SK-N-SH (cell line): ENCODE measurements around the gene DNAJC4. TPM values are rescaled to one million over a fixed set of nuclear protein-coding genes. Genes with fewer than 3 reads are reported as not detected.

Source experiments
- CTCF ChIA-PET: fragments of 300-600, 350-600 bp; formaldehyde crosslinking; extraction: SDS; loops from one replicate; lab custom pipeline; 2021; lab: Yijun Ruan, JAX
- POLR2A ChIA-PET: fragments of 350-600 bp; sonication (Branson Sonifier 250); formaldehyde crosslinking; extraction: SDS; loops from one replicate; lab custom pipeline; 2020; ENCODE audit warnings: antibody characterized with exemption, inconsistent platforms; lab: Yijun Ruan, JAX
- DNase-seq: peaks from one replicate; pipeline ENCODE4 v3.0.0; 2012
- H2AFZ ChIP-seq: fragments of 200-600 bp; sonication (generic); 2 replicates; pipeline ENCODE4 v1.8.1; 2016; ENCODE audit warnings: antibody characterized with exemption, mild to moderate bottlenecking, low read depth
- H3F3A ChIP-seq: fragments of 200-600 bp; sonication (generic); replicated peaks from 2 replicates; pipeline ENCODE3; 2016; ENCODE audit warnings: antibody characterized with exemption, mild to moderate bottlenecking; ENCODE audit not compliant: insufficient read depth
- H3K27ac ChIP-seq, 2 experiments: fragments of 200-500 bp in 1 of 2; fragments of 200-600 bp in 1 of 2; sonication (Bioruptor generic) in 1 of 2; sonication (generic), shearing (Covaris generic) in 1 of 2; 2 replicates each; pipeline versions ENCODE4 v1.5.1 to v1.6.1; 2014 to 2016; ENCODE audit warnings: low read depth in 2 of 2, inconsistent platforms in 1 of 2, low read length in 1 of 2, mild to moderate bottlenecking in 1 of 2, mixed read lengths in 1 of 2
- H3K27me3 ChIP-seq: fragments of 200-600 bp; sonication (generic), shearing (Covaris generic); 2 replicates; pipeline ENCODE4 v1.6.1; 2016; ENCODE audit warnings: mixed run types; ENCODE audit not compliant: insufficient read depth
- H3K36me3 ChIP-seq, 2 experiments: fragments of 200-500 bp in 1 of 2; fragments of 200-600 bp in 1 of 2; sonication (Bioruptor generic) in 1 of 2; sonication (generic) in 1 of 2; replicated peaks in 1 of 2; 2 replicates each; pipeline versions ENCODE3 to v1.5.1; 2014 to 2016; ENCODE audit warnings: low read length in 1 of 2, mild to moderate bottlenecking in 1 of 2; ENCODE audit not compliant: insufficient read depth in 2 of 2, control insufficient read depth in 1 of 2
- H3K4me1 ChIP-seq, 2 experiments: fragments of 200-500 bp in 1 of 2; fragments of 200-600 bp in 1 of 2; sonication (Bioruptor generic) in 1 of 2; sonication (generic), shearing (Covaris generic) in 1 of 2; 2 replicates each; pipeline versions ENCODE4 v1.5.1 to v1.6.1; 2014 to 2016; ENCODE audit warnings: low read depth in 1 of 2, low read length in 1 of 2, mixed run types in 1 of 2; ENCODE audit not compliant: insufficient read depth in 2 of 2, control insufficient read depth in 1 of 2
- H3K4me2 ChIP-seq: fragments of 200-600 bp; sonication (generic), shearing (Covaris generic); 2 replicates; pipeline ENCODE4 v1.6.1; 2017; ENCODE audit warnings: mixed run types
- H3K4me3 ChIP-seq, 2 experiments: fragments of 200-500 bp in 1 of 2; fragments of 200-600 bp in 1 of 2; sonication (Bioruptor generic) in 1 of 2; sonication (generic), shearing (Covaris generic) in 1 of 2; 2 replicates each; pipeline versions ENCODE4 v1.5.1 to v1.8.1; 2014 to 2016; ENCODE audit warnings: low read depth in 2 of 2, inconsistent platforms in 1 of 2, low read length in 1 of 2, mild to moderate bottlenecking in 1 of 2, mixed read lengths in 1 of 2, moderate library complexity in 1 of 2
- H3K79me2 ChIP-seq: fragments of 200-600 bp; sonication (generic); 2 replicates; pipeline ENCODE4 v1.8.1; 2017; ENCODE audit warnings: mild to moderate bottlenecking; ENCODE audit not compliant: insufficient read depth
- H3K9ac ChIP-seq: fragments of 200-600 bp; sonication (generic); 2 replicates; pipeline ENCODE4 v1.6.1; 2017; ENCODE audit warnings: mixed run types
- H3K9me2 ChIP-seq: fragments of 200-600 bp; sonication (generic); 2 replicates; pipeline ENCODE4 v1.6.1; 2017; ENCODE audit warnings: mixed run types
- H3K9me3 ChIP-seq: fragments of 200-600 bp; sonication (generic); 2 replicates; pipeline ENCODE4 v1.6.1; 2017; ENCODE audit warnings: mixed run types, mild to moderate bottlenecking, moderate library complexity
- H4K20me1 ChIP-seq: fragments of 200-600 bp; sonication (generic); 2 replicates; pipeline ENCODE4 v1.6.1; 2017; ENCODE audit warnings: mild to moderate bottlenecking, mixed run types; ENCODE audit not compliant: insufficient read depth
- CTCF ChIP-seq: fragments of 200-600 bp; sonication (generic); IDR thresholded peaks from 2 replicates; pipeline ENCODE4 v1.6.1; 2017; ENCODE audit warnings: antibody characterized with exemption, mild to moderate bottlenecking, moderate library complexity
- ELF1 ChIP-seq: IDR thresholded peaks from 2 replicates; pipeline ENCODE4 v1.4.0; 2012
- EP300 ChIP-seq, 2 experiments: IDR thresholded peaks; 2 replicates each; pipeline versions ENCODE4 v1.4.0 to v1.6.1; 2012; ENCODE audit warnings: borderline replicate concordance in 1 of 2, low read depth in 1 of 2, low read length in 1 of 2
- EZH2phosphoT487 ChIP-seq: fragments of 200-600 bp; sonication (generic); IDR thresholded peaks from 2 replicates; pipeline ENCODE4 v1.6.1; 2017; ENCODE audit warnings: low read depth, mixed run types, mild to moderate bottlenecking, antibody characterized with exemption, moderate library complexity, borderline replicate concordance
- FOSL2 ChIP-seq: IDR thresholded peaks from 2 replicates; pipeline ENCODE4 v1.4.0; 2012; ENCODE audit warnings: low read depth, mild to moderate bottlenecking, moderate library complexity, borderline replicate concordance
- FOXM1 ChIP-seq: IDR thresholded peaks from 2 replicates; pipeline ENCODE4 v1.4.0; 2012; ENCODE audit warnings: low read depth, mild to moderate bottlenecking
- GATA2 ChIP-seq: sonication (generic); formaldehyde crosslinking; IDR thresholded peaks from 2 replicates; pipeline ENCODE4 v1.5.0; 2020; ENCODE audit warnings: mild to moderate bottlenecking, missing genetic modification reagents
- IRF3 ChIP-seq: fragments of 150-350 bp; IDR thresholded peaks from 2 replicates; pipeline ENCODE4 v1.6.1; 2016; ENCODE audit warnings: mild to moderate bottlenecking, low read depth, low read length
- JUND ChIP-seq: IDR thresholded peaks from 2 replicates; pipeline ENCODE4 v1.4.0; 2012
- MAX ChIP-seq: IDR thresholded peaks from 2 replicates; pipeline ENCODE4 v1.4.0; 2012; ENCODE audit warnings: low read depth
- MEF2A ChIP-seq: IDR thresholded peaks from 2 replicates; pipeline ENCODE4 v1.4.0; 2012; ENCODE audit warnings: low read depth, borderline replicate concordance
- MXI1 ChIP-seq: IDR thresholded peaks from 2 replicates; pipeline ENCODE4 v1.6.1; 2012; ENCODE audit warnings: mild to moderate bottlenecking, low read depth, low read length, improper control_type of control experiment
- POLR2AphosphoS5 ChIP-seq: IDR thresholded peaks from 2 replicates; pipeline ENCODE4 v1.6.1; 2012; ENCODE audit warnings: low read depth, low read length
- RAD21 ChIP-seq: IDR thresholded peaks from 2 replicates; pipeline ENCODE4 v1.6.1; 2012; ENCODE audit warnings: mild to moderate bottlenecking, low read length
- REST ChIP-seq: IDR thresholded peaks from 2 replicates; pipeline ENCODE4 v1.6.1; 2012; ENCODE audit warnings: mild to moderate bottlenecking, low read depth, low read length, moderate library complexity
- RFX5 ChIP-seq: IDR thresholded peaks from 2 replicates; pipeline ENCODE4 v1.6.1; 2012; ENCODE audit warnings: mild to moderate bottlenecking, improper control_type of control experiment, low read length
- RXRA ChIP-seq: IDR thresholded peaks from 2 replicates; pipeline ENCODE4 v1.4.0; 2012; ENCODE audit warnings: low read depth, mild to moderate bottlenecking, borderline replicate concordance
- SMC3 ChIP-seq: IDR thresholded peaks from 2 replicates; pipeline ENCODE4 v1.6.1; 2012; ENCODE audit warnings: low read depth, low read length, improper control_type of control experiment
- TEAD4 ChIP-seq: IDR thresholded peaks from 2 replicates; pipeline ENCODE4 v1.4.0; 2012; ENCODE audit warnings: mild to moderate bottlenecking, borderline replicate concordance; ENCODE audit not compliant: insufficient read depth
- WGBS: methylation state at CpG from one replicate; pipeline ENCODE4 v1.1.6; 2017; ENCODE audit warnings: low lambda C conversion rate; 5-methylcytosine and 5-hydroxymethylcytosine counted together
- polyA plus RNA-seq, 3 experiments: library from polyadenylated mRNA; depleted of rRNA; stranded (reverse); fragments of >200 nt; gene quantifications; 2 replicates each; pipeline ENCODE4 v1.2.3, GENCODE V29; 2012
- TF ChIP-seq, protein P1 (sequence below): fragments of 150-350 bp; IDR thresholded peaks from 2 replicates; pipeline ENCODE4 v1.6.1; 2017; ENCODE audit warnings: antibody characterized with exemption, low read length, low read depth, borderline replicate concordance
- TF ChIP-seq, protein P2 (sequence below): IDR thresholded peaks from 2 replicates; pipeline ENCODE4; 2012

The DNAJC4 gene
- polyA plus RNA-seq, 1 of the 3 experiments (the other 2 are of a cell fraction): 52.1 TPM

DNA sequence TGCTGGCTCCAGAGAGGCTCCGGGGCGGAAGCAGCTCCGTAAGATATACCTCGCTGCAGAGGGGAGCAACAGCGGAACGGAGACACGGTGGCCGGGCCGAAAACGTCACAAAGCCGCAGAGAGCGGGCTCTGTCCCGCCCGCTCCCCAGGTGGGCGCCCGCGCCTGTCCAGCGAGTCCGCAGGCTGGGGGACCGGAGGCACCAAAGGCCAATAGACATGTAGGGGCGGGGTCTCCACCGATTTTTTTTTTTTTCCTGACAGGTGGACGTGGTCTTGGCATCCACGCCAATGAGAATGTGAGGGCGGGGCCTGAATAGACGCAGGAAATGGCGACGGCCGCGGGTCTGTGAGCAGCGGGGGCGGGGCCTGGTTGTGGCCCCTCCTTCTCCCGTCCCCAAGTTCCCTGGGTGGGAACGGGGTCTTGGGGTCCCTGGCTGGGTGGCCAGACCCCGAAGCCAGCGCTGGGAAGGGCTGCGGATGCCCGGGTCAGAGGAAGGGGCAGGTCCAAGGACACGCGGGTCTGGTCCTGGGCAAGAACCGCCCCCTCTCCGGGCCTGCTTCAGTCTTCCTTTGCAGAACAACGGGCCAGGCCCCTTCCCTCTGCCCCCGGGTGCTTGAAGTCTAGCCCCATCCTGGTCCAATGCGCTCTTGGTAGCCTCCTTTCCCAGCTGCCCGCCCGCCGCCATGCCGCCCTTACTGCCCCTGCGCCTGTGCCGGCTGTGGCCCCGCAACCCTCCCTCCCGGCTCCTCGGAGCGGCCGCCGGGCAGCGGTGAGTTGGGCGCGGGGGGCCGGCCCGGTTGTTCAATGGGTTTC is at the start of gene DNAJC4 (continued):
- no peak for TF ChIP-seq MAX
- peak; percentile 75 for TF ChIP-seq MXI1
- TF ChIP-seq RFX5: no peak
- TF ChIP-seq RAD21: no peak
- no peak for TF ChIP-seq EP300 (IDR thresholded peaks at IDR 0.05; ENCODE audit: borderline replicate concordance in 1 of 2, low read depth in 1 of 2, low read length in 1 of 2)
- TF ChIP-seq EZH2phosphoT487: no peak
- TF ChIP-seq, protein P1, sequence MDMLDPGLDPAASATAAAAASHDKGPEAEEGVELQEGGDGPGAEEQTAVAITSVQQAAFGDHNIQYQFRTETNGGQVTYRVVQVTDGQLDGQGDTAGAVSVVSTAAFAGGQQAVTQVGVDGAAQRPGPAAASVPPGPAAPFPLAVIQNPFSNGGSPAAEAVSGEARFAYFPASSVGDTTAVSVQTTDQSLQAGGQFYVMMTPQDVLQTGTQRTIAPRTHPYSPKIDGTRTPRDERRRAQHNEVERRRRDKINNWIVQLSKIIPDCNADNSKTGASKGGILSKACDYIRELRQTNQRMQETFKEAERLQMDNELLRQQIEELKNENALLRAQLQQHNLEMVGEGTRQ: no peak
- TF ChIP-seq, protein P2, sequence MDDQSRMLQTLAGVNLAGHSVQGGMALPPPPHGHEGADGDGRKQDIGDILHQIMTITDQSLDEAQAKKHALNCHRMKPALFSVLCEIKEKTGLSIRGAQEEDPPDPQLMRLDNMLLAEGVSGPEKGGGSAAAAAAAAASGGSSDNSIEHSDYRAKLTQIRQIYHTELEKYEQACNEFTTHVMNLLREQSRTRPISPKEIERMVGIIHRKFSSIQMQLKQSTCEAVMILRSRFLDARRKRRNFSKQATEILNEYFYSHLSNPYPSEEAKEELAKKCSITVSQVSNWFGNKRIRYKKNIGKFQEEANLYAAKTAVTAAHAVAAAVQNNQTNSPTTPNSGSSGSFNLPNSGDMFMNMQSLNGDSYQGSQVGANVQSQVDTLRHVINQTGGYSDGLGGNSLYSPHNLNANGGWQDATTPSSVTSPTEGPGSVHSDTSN: peak; percentile 60
- TF ChIP-seq GATA2: no peak
- no peak for TF ChIP-seq MEF2A
- TF ChIP-seq FOSL2: no peak
- no peak; the same call in 1 of the 2 replicates for TF ChIP-seq ELF1

GRCh38 chr11:64180891-64181290 is 49.5 kb upstream of the DNAJC4 start:
- H3K9me2 ChIP-seq: no peaks in the 10 kb centered on the region
- H3K4me2 ChIP-seq: peak overlapping the region; percentile 74; the same call in 1 of the 2 replicates
- peak overlapping the region; percentile 17 to 49; a peak in 1 of 4 replicates for H3K4me3 ChIP-seq
- no peaks in the 10 kb centered on the region for H3K36me3 ChIP-seq
- WGBS: 52% methylated on average over 5 of the region's 5 CpGs
- H3K9me3 ChIP-seq: no peaks in the 10 kb centered on the region
- POLR2A ChIA-PET: interaction anchor here (1.0 to 1.3 kb wide), 5 partner anchors 11 to 363 kb away, joined by 3 to 5 read pairs (median 3); partner anchors contain the start of genes MARK2 and RCOR2
- peak overlapping the region; percentile 53; the same call in 1 of the 2 replicates for H3K9ac ChIP-seq
- H3K4me1 ChIP-seq: peaks cover 14 to 31% of the 10 kb centered on the region in 2 experiments; a peak in 3 of 4 replicates
- CTCF ChIA-PET: interaction anchor here (0.9 to 2.8 kb wide), 7 partner anchors 15 to 174 kb away, joined by 3 to 9 read pairs (median 4); partner anchors contain the start of genes MACROD1, NUDT22 and TRPT1
- H4K20me1 ChIP-seq: no peaks in the 10 kb centered on the region
- H3K79me2 ChIP-seq: peaks cover 39% of the 10 kb centered on the region
- peak overlapping the region; percentile 69; the same call in 1 of the 2 replicates for H2AFZ ChIP-seq
- H3K27ac ChIP-seq: peak overlapping the region; percentile 74 to 92
- no peaks in the 10 kb centered on the region for H3K27me3 ChIP-seq
- DNase-seq: peak; percentile 54
- peaks cover 26% of the 10 kb centered on the region for H3F3A ChIP-seq
- TF ChIP-seq SMC3 (no peak), JUND (no peak), RAD21 (no peak), POLR2AphosphoS5 (no peak), FOSL2 (no peak), RXRA (no peak), REST (no peak), CTCF (no peak), TEAD4 (no peak), IRF3 (no peak), MXI1 (no peak), FOXM1 (no peak)
